Epithelial cell of esophagus (primary cell): ENCODE results near the gene CHGA.

Experiments
- DNase-seq: peaks from one replicate; pipeline ENCODE4 v3.0.0; 2010; ENCODE audit warnings: low read depth
- H3K4me3 ChIP-seq: 2 replicates; pipeline ENCODE4 v1.5.1; 2011; ENCODE audit warnings: mild to moderate bottlenecking, low read length, control low read depth
- CTCF ChIP-seq: IDR thresholded peaks from 2 replicates; pipeline ENCODE4 v1.5.1; 2011; ENCODE audit warnings: low read depth, mild to moderate bottlenecking, low read length, control low read depth, inconsistent platforms; ENCODE audit not compliant: insufficient read depth; ENCODE audit errors: missing control alignments

CHGA gene

GRCh38 chr14:92892589-92892988, 30.4 kb upstream of the CHGA start:
- H3K4me3 ChIP-seq, result no peak overlapping the region
- no peak for TF ChIP-seq CTCF
- DNase-seq, result peak; percentile 13

- H3K4me3 ChIP-seq, result no peak overlapping the region
- TF ChIP-seq CTCF, result no peak
- no peak for DNase-seq
These were observed 27.5 kb upstream of the CHGA start for GRCh38 chr14:92895352-92895878.

GRCh38 chr14:92897922-92898565, 24.9 kb upstream of the CHGA start:
- peak; percentile 18 for DNase-seq
- H3K4me3 ChIP-seq, result no peak overlapping the region
- TF ChIP-seq CTCF, result no peak

- H3K4me3 ChIP-seq, result no peak overlapping the region
- no peak for DNase-seq
- TF ChIP-seq CTCF, result no peak
These were observed 24.3 kb upstream of the CHGA start for GRCh38 chr14:92898566-92899131.

GRCh38 chr14:92900660-92901059, 22.3 kb upstream of the CHGA start:
- H3K4me3 ChIP-seq, result no peak overlapping the region
- no peak for TF ChIP-seq CTCF
- DNase-seq, result peak; percentile 24

- no peak for TF ChIP-seq CTCF
- no peak for DNase-seq
- no peak overlapping the region for H3K4me3 ChIP-seq
These were observed 20.8 kb upstream of the CHGA start for GRCh38 chr14:92902191-92902590.

GRCh38 chr14:92902726-92903125, 20.2 kb upstream of the CHGA start:
- TF ChIP-seq CTCF, result no peak
- DNase-seq, result no peak
- no peak overlapping the region for H3K4me3 ChIP-seq
